NCI-H1105 treated with DMSO at 0.1 percent for 48 hours (cell line): ENCODE measurements around the gene TJP1.
A peak's percentile ranks its signal among the peaks of the same experiment; 100 is the strongest.

Experiments
- DNase-seq: peaks from one replicate; lab custom pipeline; 2025; lab: John Stamatoyannopoulos, UW

Gene TJP1

DNA sequence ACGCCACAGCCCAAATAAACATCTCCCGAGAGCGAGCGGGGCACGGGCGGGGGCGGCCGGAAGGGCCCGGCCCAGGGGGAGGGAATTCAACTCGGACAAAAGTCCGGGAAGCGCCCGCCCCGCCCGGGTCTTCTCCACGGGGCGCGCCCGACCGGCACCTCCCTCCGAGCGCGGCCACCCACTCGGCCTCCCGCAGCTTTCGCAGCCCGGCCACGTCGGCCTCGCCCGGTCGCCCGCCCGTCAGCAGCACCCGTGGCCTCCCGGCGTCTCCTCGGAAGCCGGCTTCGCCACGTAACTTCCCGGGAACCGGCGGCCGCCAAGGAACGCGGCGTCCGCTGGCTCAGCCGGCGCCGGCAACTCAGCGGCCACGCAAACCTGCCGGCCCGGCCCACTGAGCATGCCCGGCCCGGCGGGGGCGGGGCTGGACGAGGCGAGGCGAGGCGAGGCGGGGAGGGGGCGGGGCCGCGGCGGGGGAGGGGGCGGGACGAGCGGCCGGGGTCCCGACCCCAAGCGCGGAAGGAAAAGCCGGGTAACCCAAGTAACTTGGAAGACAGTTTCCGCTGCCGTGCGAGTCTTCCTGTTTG, at the start of gene TJP1:
Gene TJP1 (minus strand): TSS at position 369 of the 584 bp plus-strand sequence. CDS start 440 bp downstream, outside the sequence.
- DNase-seq: peak; percentile 52

GRCh38 chr15:29871401-29871800, 49.1 kb upstream of the TJP1 start:
- DNase-seq: no peak

DNA sequence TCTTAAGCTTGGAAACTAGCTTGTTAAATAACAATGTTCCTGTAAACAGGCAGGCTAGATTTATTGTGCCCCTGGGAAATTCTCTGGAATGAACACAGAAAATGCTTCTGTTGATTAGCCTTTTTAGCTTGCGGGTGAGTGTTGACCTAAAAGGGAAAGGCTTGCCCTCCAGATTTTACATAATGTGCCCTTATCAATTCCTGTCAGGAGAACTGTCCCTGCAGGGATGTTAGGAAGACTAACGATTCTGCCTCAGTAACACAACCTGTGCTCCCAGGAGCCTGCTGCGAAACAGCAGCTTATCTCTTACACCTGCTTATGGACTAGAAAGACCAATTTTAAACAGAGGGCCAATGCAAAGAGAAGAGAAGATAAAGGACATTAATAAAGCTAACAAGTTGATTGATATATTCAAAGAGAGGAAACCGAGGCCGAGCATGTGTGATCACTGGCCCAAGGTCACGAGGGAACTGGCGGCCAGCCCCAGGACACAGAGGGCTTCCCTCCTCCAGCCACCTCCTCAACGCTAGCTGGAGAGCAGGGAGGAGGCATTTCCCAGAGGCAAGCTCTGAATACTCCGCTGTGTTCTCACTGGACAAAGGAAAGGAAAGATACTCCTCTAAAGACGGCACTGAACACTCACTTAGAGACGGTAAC, 48.4 kb upstream of the TJP1 start:
- DNase-seq: no peak

- DNase-seq: no peak
Measured at GRCh38 chr15:29867241-29868000, 45.2 kb upstream of the TJP1 start.

DNA sequence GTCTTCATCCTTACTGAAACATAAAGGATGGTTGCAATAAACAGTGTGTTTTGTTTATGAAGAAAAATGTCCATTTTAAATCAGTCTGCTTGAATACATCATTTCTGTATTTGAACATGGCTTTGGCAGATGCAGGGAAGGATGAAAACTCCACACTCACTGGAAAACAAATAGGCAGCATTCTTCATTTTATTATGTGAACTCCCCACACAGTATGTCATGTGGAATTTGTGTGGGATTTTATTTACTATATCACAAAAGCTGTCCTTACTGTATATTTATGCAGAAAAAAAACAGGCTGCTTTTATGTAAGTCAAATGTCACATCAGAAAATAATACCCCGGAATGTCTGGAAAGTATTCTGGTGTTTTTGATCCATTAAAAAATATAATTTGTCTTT, 44.1 kb upstream of the TJP1 start:
- DNase-seq: no peak

- no peak for DNase-seq
Measured at GRCh38 chr15:29864501-29864900, 42.2 kb upstream of the TJP1 start.

GRCh38 chr15:29863438-29863837, 41.2 kb upstream of the TJP1 start:
- DNase-seq: no peak

DNA sequence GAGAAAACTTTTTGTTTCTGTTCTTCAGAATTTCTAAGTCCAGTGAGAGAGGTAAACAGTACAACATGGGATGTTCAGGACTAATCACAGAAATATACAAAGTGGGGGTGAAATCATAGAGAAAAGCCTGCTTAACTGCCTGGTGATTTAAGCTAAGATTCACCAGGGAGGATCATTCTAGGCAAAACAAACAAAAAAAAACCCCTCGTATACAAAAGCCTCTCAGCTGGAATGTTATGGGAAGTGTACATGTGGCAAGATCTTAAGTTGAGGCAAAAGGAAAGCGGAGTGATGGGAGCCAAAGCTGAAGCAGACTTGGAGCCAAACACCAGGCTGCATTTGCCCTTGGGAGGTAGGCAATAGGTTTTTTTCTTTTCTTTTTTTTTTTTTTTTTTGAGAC, 40.0 kb upstream of the TJP1 start:
- DNase-seq: no peak

GRCh38 chr15:29860872-29861271, 38.6 kb upstream of the TJP1 start:
- DNase-seq: no peak

DNA sequence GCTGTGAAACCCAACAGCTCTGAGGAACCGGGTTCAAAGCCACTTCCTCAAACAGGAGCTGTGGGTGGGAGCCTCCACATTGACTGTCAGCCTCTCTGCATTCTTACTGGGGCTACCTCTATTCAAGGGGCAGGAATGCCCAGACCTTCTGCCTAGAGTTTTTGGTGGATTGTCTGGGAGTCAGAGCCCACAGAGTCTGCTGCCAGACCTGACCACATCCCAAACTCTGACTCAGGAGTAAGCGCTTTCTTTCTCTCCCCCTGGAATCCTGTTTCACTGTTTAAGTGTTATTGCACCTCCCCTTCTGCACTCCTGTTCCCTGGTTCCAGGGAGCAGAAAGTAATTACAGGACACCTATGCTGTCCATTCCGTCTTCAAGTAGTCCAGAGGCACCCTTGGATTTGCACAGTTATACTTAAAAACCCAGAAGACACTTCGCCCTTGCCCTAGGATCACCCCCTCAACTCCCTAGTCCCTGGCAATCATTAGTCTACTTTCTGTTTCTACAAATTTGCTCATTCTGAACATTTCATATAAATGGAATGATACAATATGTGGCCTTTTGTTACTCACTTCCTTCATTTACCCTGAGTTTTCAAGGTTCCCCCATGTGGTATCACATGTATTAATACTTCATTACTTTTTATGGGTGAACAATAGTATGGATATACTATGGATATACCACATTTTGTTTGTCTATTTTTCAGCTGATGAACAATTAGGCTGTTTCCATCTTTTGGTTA, 37.9 kb upstream of the TJP1 start:
- no peak for DNase-seq

DNA sequence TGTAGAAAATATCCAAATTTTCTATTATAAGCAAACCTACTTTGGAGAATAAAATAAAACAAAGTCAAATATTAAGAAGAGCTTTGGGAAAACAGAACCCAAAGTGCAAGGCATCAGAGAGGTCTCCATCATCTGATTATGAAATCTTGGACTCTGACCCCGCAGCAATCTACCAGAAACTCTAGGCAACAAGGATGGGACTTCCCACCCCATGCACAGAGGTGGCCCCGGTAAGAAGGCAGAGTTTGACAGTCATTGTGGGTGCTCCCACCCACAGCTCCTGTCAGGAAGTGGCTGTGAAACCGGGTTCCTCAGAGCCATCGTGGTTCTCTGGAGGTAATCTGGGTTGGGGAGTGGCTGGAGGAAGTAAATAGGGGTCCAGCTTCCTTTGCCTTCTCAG, 37.0 kb upstream of the TJP1 start:
- no peak for DNase-seq

GRCh38 chr15:29857221-29857789, 35.0 kb upstream of the TJP1 start:
- DNase-seq: no peak

DNA sequence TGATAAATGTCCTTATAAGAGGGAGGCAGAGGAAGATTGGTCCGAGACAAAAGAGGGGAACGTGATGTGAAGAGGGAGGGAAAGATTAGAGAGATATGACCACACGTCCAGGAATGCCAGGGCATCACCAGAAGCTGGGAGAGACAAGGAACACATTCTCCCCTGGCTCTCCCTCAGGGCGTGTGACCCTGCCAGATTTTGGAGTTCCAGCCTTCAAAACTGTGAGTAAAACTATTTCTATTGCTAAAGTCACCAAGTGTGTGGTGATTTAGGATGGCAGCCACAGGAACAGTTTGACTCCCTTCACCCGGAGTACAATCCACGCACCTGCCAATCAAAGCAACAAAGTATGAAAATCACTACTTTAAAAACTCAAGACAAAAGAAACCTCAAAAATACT, 32.1 kb upstream of the TJP1 start:
- DNase-seq: no peak

- no peak for DNase-seq
Measured at GRCh38 chr15:29853211-29853987, 31.1 kb upstream of the TJP1 start.

DNA sequence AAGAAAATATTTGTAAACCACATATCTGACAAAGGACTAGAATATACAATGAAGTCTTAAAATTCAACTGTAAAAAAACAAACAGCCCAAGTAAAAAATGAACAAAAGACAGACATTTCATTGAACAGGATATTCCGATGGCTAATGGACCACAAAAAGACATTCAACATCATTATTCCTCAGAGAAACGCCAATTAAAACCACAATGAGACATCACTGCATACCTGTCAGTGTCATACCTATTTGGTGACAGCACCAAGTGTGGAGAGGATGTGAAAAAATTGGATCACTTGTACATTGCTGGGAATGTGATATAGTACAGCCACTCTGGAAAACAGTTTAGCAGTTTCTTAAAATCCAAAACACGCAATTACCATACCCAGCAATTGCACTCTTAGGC, 29.9 kb upstream of the TJP1 start:
- DNase-seq: no peak

DNA sequence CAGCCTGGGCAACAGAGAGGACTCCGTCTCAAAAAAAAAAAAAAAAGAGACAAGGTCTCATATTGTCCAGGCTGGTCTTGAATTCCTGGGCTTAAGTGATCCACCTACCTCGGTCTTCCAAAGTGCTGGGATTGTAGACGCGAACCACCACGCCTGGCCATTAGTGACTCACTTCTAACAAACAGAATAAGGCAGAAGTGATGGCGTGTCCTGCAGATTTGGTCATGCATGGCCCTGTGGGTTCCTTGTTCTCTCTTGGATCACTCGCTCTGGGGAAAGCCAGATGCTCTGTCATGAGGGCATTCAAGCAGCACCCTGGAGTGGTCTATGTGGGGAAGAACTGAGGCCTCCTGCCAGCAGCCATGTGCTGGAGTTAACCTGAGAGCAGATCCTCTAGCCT, 27.4 kb upstream of the TJP1 start:
- DNase-seq: no peak

- DNase-seq: no peak
Measured at GRCh38 chr15:29849218-29849617, 26.9 kb upstream of the TJP1 start.

- DNase-seq: no peak
Measured at GRCh38 chr15:29844290-29844903, 22.1 kb upstream of the TJP1 start.

DNA sequence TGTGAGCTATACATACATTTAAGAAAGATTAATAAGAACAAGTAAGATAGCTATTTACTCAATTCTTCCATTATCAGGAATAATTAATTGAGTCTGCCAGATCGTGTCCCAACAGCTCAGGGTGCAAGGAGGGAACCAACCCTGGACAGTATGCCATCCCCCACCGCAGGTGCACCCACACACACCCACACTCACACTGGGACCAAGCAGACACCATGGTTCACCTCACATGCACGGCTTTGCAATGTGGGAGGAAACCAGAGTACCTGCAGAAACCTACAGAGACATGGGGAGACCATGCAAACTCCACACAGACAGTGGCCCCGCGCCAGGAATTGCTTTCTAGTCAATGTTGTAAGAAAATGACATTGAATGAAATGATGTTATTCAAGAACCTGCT, 20.0 kb upstream of the TJP1 start:
- DNase-seq: no peak

DNA sequence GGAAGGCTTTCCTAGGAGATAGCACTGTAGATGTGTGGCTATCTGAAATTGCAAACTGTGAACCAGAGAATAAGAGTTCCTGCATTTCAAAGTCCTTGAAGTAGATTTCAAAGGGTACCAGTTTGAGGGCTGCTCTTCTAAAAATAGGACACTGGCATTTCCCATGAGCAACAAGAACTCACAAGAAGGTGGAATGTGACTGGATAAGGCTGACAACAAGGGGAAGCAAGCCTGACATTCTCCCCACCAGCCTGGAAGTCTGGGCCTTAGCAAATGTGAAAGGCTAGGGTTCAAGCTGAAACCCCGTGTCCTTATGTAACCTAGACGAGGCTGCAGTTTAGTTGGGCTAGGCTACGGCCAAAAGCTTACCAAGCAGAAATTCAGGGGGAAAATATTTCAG, 18.7 kb upstream of the TJP1 start:
- no peak for DNase-seq

DNA sequence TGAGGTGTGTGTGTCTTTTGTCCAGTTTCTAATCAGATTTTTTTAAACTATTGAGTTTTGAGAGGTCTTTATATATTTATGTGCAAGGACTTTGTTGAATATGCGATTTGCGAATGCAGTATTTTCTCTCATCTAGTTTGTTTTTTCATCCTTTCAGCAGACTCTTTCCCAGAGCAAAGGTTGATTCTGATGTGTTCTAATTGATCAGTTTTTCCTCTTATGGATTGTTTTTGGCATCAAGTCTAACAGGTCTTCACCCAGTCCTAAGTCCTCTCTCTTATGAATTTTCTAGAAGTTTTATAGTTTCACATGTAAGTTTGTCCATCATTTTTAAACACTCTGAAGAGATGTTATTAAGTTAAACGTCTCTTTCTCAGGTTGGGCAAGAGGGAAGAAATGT, 17.8 kb upstream of the TJP1 start:
- no peak for DNase-seq
